Adrenal gland (tissue), 5 donors: Measurements from ENCODE around the gene TBC1D2B.

Source experiments
- POLR2A ChIP-seq, 2 donors: fragments of 450-650 bp; IDR thresholded peaks; one replicate each; pipeline ENCODE4 v1.6.1; 2017; ENCODE audit warnings: antibody characterized with exemption in 2 of 2, mild to moderate bottlenecking in 2 of 2, moderate library complexity in 1 of 2
- TF ChIP-seq, protein P1 (sequence below), 6 experiments: fragments of 450-650 bp in 4 of 6; fragments of 200-600 bp in 2 of 6; sonication (generic) in 1 of 6; IDR thresholded peaks; 1 replicate in 5 of 6; 2 replicates in 1 of 6; pipeline versions ENCODE4 v1.5.1 to v1.8.0; 2016 to 2021; ENCODE audit warnings: antibody characterized with exemption in 6 of 6, mild to moderate bottlenecking in 2 of 6, moderate library complexity in 1 of 6
- donor health status: DM: no; HTN: no; CAD: no.

- TF ChIP-seq POLR2A (IDR thresholded peaks at IDR 0.05) = no peak
- TF ChIP-seq, protein P1, sequence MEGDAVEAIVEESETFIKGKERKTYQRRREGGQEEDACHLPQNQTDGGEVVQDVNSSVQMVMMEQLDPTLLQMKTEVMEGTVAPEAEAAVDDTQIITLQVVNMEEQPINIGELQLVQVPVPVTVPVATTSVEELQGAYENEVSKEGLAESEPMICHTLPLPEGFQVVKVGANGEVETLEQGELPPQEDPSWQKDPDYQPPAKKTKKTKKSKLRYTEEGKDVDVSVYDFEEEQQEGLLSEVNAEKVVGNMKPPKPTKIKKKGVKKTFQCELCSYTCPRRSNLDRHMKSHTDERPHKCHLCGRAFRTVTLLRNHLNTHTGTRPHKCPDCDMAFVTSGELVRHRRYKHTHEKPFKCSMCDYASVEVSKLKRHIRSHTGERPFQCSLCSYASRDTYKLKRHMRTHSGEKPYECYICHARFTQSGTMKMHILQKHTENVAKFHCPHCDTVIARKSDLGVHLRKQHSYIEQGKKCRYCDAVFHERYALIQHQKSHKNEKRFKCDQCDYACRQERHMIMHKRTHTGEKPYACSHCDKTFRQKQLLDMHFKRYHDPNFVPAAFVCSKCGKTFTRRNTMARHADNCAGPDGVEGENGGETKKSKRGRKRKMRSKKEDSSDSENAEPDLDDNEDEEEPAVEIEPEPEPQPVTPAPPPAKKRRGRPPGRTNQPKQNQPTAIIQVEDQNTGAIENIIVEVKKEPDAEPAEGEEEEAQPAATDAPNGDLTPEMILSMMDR (IDR thresholded peaks at IDR 0.05) = no peak
Measured at GRCh38 chr15:78069052-78069414, 8.5 kb downstream of the TBC1D2B start.
